Stomach (tissue), 4 donors: Measurements from ENCODE around the gene CDYL.

Experiments
- CTCF ChIP-seq, 7 experiments: fragments of 450-650 bp in 4 of 7; fragments of 200-600 bp in 3 of 7; sonication (generic) in 3 of 7; IDR thresholded peaks; one replicate each; pipeline ENCODE4 v1.5.1; 2016 to 2019; ENCODE audit warnings: antibody characterized with exemption in 7 of 7, control low read depth in 2 of 7, mild to moderate bottlenecking in 1 of 7
- EP300 ChIP-seq: sonication (generic); formaldehyde crosslinking; IDR thresholded peaks from one replicate; pipeline ENCODE4 v1.6.1; 2017; ENCODE audit warnings: antibody characterized with exemption
- POLR2A ChIP-seq, 4 donors: fragments of 450-650 bp; IDR thresholded peaks; one replicate each; pipeline ENCODE4 v1.6.1; 2016; ENCODE audit warnings: antibody characterized with exemption in 4 of 4, control low read depth in 2 of 4, mild to moderate bottlenecking in 1 of 4, moderate library complexity in 1 of 4
- POLR2AphosphoS5 ChIP-seq, 3 donors: sonication (generic); formaldehyde crosslinking; IDR thresholded peaks; one replicate each; pipeline ENCODE4 v1.6.1; 2016; ENCODE audit warnings: antibody characterized with exemption in 3 of 3

GRCh38 chr6:4961322-4962168 lies 185.3 kb downstream of the CDYL start:
- TF ChIP-seq CTCF (IDR thresholded peaks at IDR 0.05), result no peak
- TF ChIP-seq POLR2AphosphoS5 (IDR thresholded peaks at IDR 0.05), result no peak
- no peak for TF ChIP-seq POLR2A (IDR thresholded peaks at IDR 0.05)
- TF ChIP-seq EP300, result no peak
